ENCODE data around the gene FKBP7.

DNA sequence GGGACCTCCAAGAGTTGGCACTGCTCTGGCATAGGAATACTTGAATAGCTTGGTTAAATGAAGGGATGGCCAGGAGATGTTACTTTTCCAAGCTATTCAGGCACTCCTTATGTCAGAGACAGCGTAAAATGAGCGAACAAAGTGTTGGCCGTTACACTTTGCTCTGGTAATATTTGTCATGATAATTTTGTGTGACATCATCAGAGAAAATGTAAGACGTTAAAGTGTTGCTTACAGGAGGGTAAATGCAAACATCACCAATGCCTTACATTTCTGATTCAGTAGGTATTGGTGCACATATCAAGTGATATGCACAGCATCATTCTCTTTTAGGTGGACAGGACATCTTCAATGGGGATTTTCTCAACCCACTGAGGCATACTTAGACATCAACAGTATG, 47.9 kb upstream of the FKBP7 start:
- TF ChIP-seq, protein P1, sequence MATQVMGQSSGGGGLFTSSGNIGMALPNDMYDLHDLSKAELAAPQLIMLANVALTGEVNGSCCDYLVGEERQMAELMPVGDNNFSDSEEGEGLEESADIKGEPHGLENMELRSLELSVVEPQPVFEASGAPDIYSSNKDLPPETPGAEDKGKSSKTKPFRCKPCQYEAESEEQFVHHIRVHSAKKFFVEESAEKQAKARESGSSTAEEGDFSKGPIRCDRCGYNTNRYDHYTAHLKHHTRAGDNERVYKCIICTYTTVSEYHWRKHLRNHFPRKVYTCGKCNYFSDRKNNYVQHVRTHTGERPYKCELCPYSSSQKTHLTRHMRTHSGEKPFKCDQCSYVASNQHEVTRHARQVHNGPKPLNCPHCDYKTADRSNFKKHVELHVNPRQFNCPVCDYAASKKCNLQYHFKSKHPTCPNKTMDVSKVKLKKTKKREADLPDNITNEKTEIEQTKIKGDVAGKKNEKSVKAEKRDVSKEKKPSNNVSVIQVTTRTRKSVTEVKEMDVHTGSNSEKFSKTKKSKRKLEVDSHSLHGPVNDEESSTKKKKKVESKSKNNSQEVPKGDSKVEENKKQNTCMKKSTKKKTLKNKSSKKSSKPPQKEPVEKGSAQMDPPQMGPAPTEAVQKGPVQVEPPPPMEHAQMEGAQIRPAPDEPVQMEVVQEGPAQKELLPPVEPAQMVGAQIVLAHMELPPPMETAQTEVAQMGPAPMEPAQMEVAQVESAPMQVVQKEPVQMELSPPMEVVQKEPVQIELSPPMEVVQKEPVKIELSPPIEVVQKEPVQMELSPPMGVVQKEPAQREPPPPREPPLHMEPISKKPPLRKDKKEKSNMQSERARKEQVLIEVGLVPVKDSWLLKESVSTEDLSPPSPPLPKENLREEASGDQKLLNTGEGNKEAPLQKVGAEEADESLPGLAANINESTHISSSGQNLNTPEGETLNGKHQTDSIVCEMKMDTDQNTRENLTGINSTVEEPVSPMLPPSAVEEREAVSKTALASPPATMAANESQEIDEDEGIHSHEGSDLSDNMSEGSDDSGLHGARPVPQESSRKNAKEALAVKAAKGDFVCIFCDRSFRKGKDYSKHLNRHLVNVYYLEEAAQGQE (IDR thresholded peaks at IDR 0.05; ENCODE audit: insufficient read depth in 1 of 2, low read depth in 2 of 2, low read length in 2 of 2) = no peak
- no peak for TF ChIP-seq TAF1 (IDR thresholded peaks at IDR 0.05; ENCODE audit: borderline replicate concordance, insufficient read depth, low read length)
- no peak for TF ChIP-seq POLR2AphosphoS5 (IDR thresholded peaks at IDR 0.05; ENCODE audit: low read depth, low read length)

All from PFSK-1 (cell line).